GM18499 (cell line): ENCODE results near the gene AP4S1.
"Not testable (repeated sequence)": the region's sequence is repeated elsewhere in the genome, so short reads cannot be mapped to it uniquely, and the experiment has no call there.

Source experiments
- ATAC-seq: cut with Tn5 transposase; IDR thresholded peaks from one replicate; pipeline ENCODE4 v1.9.1; 2021; ENCODE audit warnings: moderate number of reproducible peaks; ENCODE audit not compliant: insufficient read depth, unreplicated experiment

The AP4S1 gene

GRCh38 chr14:31038521-31039166 lies 13.2 kb downstream of the AP4S1 start:
- no peak for ATAC-seq

- no peak for ATAC-seq
Observed at GRCh38 chr14:31042300-31042699, 16.9 kb downstream of the AP4S1 start.

DNA sequence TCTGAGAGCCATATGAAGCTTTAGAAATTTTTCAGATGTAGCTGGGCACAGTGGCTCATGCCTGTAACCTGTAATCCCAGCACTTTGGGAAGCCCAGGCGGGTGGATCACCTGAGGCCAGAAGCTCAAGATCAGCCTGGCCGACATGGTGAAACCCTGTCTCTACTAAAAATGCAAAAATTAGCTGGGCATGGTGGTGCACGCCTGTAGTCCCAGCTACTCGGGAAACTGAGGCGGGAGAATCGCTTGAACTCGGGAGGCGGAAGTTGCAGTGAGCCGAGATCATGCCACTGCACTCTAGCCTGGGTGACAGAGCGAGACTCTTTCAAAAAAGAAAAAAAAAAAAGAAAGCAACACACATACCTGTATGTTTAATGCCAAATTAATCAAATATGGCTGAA lies 17.4 kb downstream of the AP4S1 start:
- ATAC-seq = not testable (repeated sequence)

- ATAC-seq = no peak
Observed at GRCh38 chr14:31043379-31043778, 17.9 kb downstream of the AP4S1 start.

DNA sequence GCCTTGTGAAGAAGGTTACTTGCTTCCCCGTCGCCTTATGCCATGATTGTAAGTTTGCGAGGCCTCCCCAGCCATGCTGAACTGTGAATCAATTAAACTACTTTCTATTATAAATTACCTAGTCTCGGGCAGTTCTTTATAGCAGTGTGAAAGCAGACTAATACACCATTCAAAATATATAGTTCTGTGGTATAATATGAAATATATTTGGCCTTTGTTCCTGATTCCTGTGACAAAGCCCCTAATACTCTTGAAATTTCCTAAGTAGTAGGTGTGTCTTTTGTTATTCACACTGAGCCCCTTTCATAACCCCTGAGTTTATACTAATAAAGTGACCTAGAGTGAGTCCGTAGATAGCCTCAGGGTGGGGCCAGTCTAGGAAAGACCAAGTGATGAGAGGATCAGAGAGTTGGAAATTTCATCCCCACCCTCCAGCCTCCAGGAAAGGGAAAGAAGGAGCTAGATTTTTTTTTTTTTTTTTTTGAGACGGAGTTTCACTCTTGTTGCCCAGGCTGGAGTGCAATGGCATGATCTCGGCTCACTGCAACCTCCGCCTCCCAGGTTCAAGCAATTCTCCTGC lies 20.1 kb downstream of the AP4S1 start:
- ATAC-seq = no peak

DNA sequence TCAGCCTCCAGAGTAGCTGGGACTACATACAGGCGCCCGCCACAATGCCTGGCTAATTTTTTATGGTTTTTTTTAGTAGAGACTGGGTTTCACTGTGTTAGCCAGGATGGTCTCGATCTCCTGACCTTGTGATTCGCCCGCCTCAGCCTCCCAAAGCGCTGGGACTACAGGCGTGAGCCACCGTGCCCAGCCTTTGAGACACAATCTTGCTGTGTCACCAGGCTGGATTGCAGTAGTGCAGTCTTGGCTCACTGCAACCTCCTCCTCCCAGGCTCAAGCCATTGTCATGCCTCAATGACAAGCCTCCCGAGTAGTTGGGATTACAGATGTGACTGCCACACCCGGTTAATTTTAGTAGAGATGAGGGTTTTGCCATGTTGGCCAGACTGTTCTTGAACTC lies 22.1 kb downstream of the AP4S1 start:
- ATAC-seq = no peak

GRCh38 chr14:31051023-31051422 lies 25.6 kb downstream of the AP4S1 start:
- no peak for ATAC-seq

GRCh38 chr14:31051511-31051910 lies 26.1 kb downstream of the AP4S1 start:
- no peak for ATAC-seq

DNA sequence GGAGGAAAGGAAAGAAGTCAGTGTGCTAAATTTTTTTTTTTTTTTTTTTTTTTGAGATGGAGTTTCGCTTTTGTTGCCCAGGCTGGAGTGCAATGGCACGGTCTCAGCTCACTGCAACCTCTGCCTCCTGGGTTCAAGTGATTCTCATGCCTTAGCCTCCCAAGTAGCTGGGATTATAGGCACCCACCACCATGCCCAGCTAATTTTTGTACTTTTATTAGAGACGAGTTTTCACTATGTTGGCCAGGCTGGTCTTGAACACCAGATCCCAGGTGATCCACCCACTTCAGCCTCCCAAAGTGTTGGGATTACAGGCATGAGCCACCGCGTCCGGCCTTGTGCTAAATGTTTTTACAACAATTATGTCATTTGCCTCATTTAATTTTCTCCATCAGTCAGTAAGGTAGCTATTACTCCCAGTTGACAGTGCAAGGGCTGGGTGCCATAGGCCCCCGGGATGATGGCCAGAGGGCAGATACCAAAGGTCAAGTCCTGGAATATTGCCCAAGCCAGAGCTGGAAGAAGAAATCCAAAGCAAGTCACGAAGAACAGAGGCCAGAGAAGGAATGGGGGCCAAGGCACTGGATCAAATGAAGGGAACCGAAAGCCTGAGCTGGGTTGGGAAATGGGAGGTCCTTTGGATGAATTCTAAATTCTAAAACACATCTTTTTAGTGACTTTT lies 27.6 kb downstream of the AP4S1 start:
- not testable (repeated sequence) for ATAC-seq

- ATAC-seq = no peak
Observed at GRCh38 chr14:31057035-31057434, 31.6 kb downstream of the AP4S1 start.

DNA sequence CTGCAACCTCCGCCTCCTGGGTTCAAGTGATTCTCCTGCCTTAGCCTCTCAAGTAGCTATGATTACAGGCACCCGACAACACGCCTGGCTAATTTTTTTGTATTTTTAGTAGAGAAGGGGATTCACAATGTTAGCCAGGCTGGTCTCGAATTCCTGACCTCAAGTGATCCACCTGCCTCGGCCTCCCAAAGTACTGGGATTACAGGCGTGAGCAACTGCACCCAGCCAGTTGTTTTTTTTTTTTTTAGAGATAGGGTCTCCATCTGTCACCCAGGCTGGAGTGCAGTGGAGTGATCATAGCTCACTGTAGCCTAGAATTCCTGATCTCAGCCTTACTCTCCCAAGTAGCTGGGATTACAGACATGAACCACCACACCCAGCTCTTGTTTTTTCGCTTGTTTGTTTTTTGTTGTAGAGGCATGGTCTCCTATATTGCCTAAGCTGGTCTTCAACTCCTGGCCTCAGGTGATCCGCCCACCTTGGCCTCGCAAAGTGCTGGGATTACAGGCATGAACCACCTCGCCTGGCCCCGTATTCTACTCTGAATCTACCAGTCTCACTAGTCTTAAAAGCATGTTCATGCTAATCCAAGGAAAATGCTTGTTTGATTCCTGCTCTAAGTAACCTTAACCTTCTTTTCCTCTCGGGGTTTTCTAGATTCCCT lies 32.4 kb downstream of the AP4S1 start:
- ATAC-seq = no peak

GRCh38 chr14:31059152-31059924 lies 33.9 kb downstream of the AP4S1 start:
- ATAC-seq = no peak

DNA sequence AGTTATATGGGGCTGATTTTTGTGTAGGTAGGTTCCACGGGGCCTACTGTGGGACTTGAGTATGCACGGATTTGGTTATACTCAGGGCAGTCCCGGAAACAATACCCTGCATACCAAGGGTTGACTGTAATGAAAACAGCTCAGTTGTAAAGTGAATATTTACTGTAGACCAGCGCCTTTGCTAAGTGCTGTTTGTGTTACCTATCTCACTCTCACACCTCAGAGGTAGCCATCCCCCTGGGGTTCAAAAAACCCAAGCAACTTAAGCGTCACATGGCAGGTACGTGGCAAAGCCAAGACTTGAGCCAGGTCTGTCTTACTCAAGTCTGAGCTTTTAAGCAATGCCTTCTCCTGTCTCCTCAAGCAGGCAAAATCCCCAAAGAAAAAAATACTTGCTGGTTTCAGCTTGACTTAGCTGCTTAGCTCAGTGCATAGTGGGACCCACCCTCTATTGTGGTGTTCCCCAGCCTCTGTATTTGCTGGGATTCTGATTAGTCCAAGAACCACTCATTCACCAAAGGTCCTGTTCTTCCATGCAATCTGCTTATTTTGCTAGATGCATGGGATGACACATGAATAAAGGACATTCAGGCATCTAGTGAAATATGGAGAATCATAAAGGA lies 34.9 kb downstream of the AP4S1 start:
- no peak for ATAC-seq

DNA sequence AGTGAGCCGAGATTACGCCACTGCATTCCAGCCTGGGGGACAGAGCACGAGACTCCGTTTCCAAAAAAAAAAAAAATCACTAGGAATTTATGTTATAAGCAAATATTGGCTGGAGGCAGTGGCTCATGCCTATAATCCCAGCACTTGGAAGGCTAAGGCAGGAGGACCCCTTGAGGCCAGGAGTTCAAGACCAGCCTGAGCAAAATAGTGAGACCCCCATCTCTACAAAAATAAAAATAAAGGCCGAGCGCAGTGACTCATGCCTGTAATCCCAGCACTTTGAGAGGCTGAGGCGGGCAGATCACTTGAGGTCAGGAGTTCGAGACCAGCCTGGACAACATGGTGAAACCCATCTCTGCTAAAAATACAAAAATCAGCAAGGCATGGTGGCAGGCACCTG lies 37.5 kb downstream of the AP4S1 start:
- ATAC-seq = not testable (repeated sequence)

DNA sequence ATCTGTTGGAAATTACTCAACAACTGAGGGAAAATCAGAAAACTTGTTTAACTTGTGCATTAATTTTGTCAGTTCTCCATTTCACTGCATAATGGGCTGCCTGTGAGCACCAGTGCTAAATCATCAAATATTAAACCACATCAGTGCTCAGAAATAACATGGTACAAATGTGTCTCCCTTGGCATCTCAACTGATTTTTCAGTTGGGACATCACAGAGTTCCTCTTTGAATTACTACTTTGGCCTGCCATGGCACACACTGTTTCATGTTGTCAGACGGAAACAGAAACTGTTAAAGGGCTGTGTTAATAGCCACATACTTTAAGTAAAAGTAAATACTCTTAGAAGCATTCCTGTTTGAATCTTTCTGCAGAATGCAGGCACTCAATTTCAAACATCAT lies 42.8 kb downstream of the AP4S1 start:
- no peak for ATAC-seq

- no peak for ATAC-seq
Observed at GRCh38 chr14:31069343-31069742, 43.9 kb downstream of the AP4S1 start.

- ATAC-seq = no peak
Observed at GRCh38 chr14:31070431-31070830, 45.0 kb downstream of the AP4S1 start.

- no peak for ATAC-seq
Observed at GRCh38 chr14:31071151-31071550, 45.7 kb downstream of the AP4S1 start.

DNA sequence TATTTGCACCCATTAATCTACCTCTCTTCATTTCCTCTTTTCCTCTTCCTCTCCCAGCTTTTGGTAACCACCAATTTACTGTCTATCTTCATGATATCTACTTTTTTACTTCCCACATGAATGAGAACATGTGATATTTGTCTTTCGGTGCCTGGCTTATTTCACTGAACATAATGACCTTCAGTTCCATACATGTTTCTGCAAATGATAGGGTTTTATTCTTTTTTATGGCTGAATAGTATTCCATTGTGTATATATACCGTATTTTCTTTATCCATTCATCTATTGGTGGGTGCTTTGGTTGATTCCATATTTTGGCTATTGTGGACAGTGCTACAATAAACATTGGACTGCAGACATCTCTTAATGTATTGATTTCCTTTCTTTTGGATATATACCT lies 49.7 kb downstream of the AP4S1 start:
- no peak for ATAC-seq

- no peak for ATAC-seq
Observed at GRCh38 chr14:31078766-31079165, 53.3 kb downstream of the AP4S1 start.
